ENCODE data around the gene KRTAP2-4. TPM values are rescaled to one million over a fixed set of nuclear protein-coding genes. Genes with fewer than 3 reads are reported as not detected.

KRTAP2-4 gene
- total RNA-seq, 1 donor from 2014 or later = not detected

Other genes with a start within 250 kb of the KRTAP2-4 start
- 51.3 TPM for gene KRT10, start 243.3 kb downstream of the KRTAP2-4 start, total RNA-seq
- gene KRT12, start 198.7 kb downstream of the KRTAP2-4 start, total RNA-seq = not detected
- gene KRT20, start 180.6 kb downstream of the KRTAP2-4 start, total RNA-seq = not detected
- gene KRT23, start 128.2 kb downstream of the KRTAP2-4 start, total RNA-seq = not detected
- gene KRT39, start 98.9 kb downstream of the KRTAP2-4 start, total RNA-seq = not detected
- not detected for gene KRT40, start 81.6 kb downstream of the KRTAP2-4 start, total RNA-seq
- not detected for gene KRTAP3-3, start 71.7 kb downstream of the KRTAP2-4 start, total RNA-seq
- gene KRTAP3-2, start 66.0 kb downstream of the KRTAP2-4 start, total RNA-seq = not detected
- gene KRTAP3-1, start 56.8 kb downstream of the KRTAP2-4 start, total RNA-seq = not detected
- not detected for gene KRTAP1-5, start 38.7 kb downstream of the KRTAP2-4 start, total RNA-seq
- gene KRTAP1-4, start 35.7 kb downstream of the KRTAP2-4 start, total RNA-seq = not detected
- gene KRTAP1-3, start 31.0 kb downstream of the KRTAP2-4 start, total RNA-seq = not detected
- gene KRTAP1-1, start 24.4 kb downstream of the KRTAP2-4 start, total RNA-seq = not detected
- gene KRTAP2-1, start 18.6 kb downstream of the KRTAP2-4 start, total RNA-seq = not detected
- not detected for gene KRTAP2-2, start 10.6 kb downstream of the KRTAP2-4 start, total RNA-seq
- gene KRTAP2-3, start 5.8 kb downstream of the KRTAP2-4 start, total RNA-seq = not detected
- gene KRTAP4-7, start 18.3 kb upstream of the KRTAP2-4 start, total RNA-seq = not detected
- not detected for gene KRTAP4-8, start 32.3 kb upstream of the KRTAP2-4 start, total RNA-seq
- not detected for gene KRTAP4-16, start 36.3 kb upstream of the KRTAP2-4 start, total RNA-seq
- not detected for gene KRTAP4-9, start 39.5 kb upstream of the KRTAP2-4 start, total RNA-seq
- not detected for gene KRTAP4-11, start 52.5 kb upstream of the KRTAP2-4 start, total RNA-seq
- gene KRTAP4-12, start 58.3 kb upstream of the KRTAP2-4 start, total RNA-seq = not detected
- not detected for gene KRTAP4-6, start 74.7 kb upstream of the KRTAP2-4 start, total RNA-seq
- gene KRTAP4-5, start 83.9 kb upstream of the KRTAP2-4 start, total RNA-seq = not detected
- gene KRTAP4-4, start 94.9 kb upstream of the KRTAP2-4 start, total RNA-seq = not detected
- gene KRTAP4-3, start 102.3 kb upstream of the KRTAP2-4 start, total RNA-seq = not detected
- not detected for gene KRTAP4-2, start 112.3 kb upstream of the KRTAP2-4 start, total RNA-seq
- not detected for gene KRTAP4-1, start 119.0 kb upstream of the KRTAP2-4 start, total RNA-seq
- gene KRTAP9-1, start 124.0 kb upstream of the KRTAP2-4 start, total RNA-seq = not detected
- not detected for gene KRTAP9-2, start 160.8 kb upstream of the KRTAP2-4 start, total RNA-seq
- not detected for gene KRTAP9-3, start 166.6 kb upstream of the KRTAP2-4 start, total RNA-seq
- not detected for gene KRTAP9-8, start 172.1 kb upstream of the KRTAP2-4 start, total RNA-seq
- not detected for gene KRTAP9-4, start 183.8 kb upstream of the KRTAP2-4 start, total RNA-seq
- gene KRTAP9-9, start 189.5 kb upstream of the KRTAP2-4 start, total RNA-seq = not detected
- gene KRTAP9-6, start 199.5 kb upstream of the KRTAP2-4 start, total RNA-seq = not detected
- not detected for gene KRTAP9-7, start 209.8 kb upstream of the KRTAP2-4 start, total RNA-seq
- gene KRTAP29-1, start 237.0 kb upstream of the KRTAP2-4 start, total RNA-seq = not detected
- not detected for gene KRTAP16-1, start 243.4 kb upstream of the KRTAP2-4 start, total RNA-seq
- gene KRTAP17-1, start 249.8 kb upstream of the KRTAP2-4 start, total RNA-seq = not detected

Measured in left ventricle myocardium superior (tissue), 1 donor.